Measurements from ENCODE around the gene FGF19. TPM values are rescaled to one million over a fixed set of nuclear protein-coding genes. Genes with fewer than 3 reads are reported as not detected.

The FGF19 gene
- total and polyA plus RNA-seq, 8 donors = 0.06 to 0.08 TPM; not detected in 6

- Histone ChIP-seq H3K27ac (no peak overlapping the region), H3K27me3 (no peaks in the 10 kb centered on the region), H3K36me3 (peaks cover 0 to 22% of the 10 kb centered on the region in 2 donors), H3K9me3 (no peaks in the 10 kb centered on the region), H3K4me1 (no peaks in the 10 kb centered on the region), H3K4me3 (no peak overlapping the region)
- TF ChIP-seq, protein P1, sequence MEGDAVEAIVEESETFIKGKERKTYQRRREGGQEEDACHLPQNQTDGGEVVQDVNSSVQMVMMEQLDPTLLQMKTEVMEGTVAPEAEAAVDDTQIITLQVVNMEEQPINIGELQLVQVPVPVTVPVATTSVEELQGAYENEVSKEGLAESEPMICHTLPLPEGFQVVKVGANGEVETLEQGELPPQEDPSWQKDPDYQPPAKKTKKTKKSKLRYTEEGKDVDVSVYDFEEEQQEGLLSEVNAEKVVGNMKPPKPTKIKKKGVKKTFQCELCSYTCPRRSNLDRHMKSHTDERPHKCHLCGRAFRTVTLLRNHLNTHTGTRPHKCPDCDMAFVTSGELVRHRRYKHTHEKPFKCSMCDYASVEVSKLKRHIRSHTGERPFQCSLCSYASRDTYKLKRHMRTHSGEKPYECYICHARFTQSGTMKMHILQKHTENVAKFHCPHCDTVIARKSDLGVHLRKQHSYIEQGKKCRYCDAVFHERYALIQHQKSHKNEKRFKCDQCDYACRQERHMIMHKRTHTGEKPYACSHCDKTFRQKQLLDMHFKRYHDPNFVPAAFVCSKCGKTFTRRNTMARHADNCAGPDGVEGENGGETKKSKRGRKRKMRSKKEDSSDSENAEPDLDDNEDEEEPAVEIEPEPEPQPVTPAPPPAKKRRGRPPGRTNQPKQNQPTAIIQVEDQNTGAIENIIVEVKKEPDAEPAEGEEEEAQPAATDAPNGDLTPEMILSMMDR (IDR thresholded peaks at IDR 0.05) = no peak
- ATAC-seq (no peak), DNase-seq (peak in 1 of 4 donors; percentile 13)
- intact Hi-C loops (cut with DNase I) = no loop called here
Measured at GRCh38 chr11:69660001-69660500, 43.8 kb downstream of the FGF19 start.

- Histone ChIP-seq H3K9me3 (no peaks in the 10 kb centered on the region), H3K4me1 (no peaks in the 10 kb centered on the region), H3K27ac (no peak overlapping the region), H3K4me3 (no peak overlapping the region), H3K27me3 (no peaks in the 10 kb centered on the region), H3K36me3 (peaks cover 0 to 17% of the 10 kb centered on the region in 2 donors)
- intact Hi-C loops (cut with DNase I) = no loop called here
- peak in 1 of 4 donors; percentile 55 for DNase-seq
- TF ChIP-seq, protein P1 (IDR thresholded peaks at IDR 0.05) = no peak
- no peak for ATAC-seq
Measured at GRCh38 chr11:69659591-69659990, 44.2 kb downstream of the FGF19 start.

GRCh38 chr11:69658626-69659450 lies 45.0 kb downstream of the FGF19 start:
- intact Hi-C loops (cut with DNase I) = no loop called here

DNA sequence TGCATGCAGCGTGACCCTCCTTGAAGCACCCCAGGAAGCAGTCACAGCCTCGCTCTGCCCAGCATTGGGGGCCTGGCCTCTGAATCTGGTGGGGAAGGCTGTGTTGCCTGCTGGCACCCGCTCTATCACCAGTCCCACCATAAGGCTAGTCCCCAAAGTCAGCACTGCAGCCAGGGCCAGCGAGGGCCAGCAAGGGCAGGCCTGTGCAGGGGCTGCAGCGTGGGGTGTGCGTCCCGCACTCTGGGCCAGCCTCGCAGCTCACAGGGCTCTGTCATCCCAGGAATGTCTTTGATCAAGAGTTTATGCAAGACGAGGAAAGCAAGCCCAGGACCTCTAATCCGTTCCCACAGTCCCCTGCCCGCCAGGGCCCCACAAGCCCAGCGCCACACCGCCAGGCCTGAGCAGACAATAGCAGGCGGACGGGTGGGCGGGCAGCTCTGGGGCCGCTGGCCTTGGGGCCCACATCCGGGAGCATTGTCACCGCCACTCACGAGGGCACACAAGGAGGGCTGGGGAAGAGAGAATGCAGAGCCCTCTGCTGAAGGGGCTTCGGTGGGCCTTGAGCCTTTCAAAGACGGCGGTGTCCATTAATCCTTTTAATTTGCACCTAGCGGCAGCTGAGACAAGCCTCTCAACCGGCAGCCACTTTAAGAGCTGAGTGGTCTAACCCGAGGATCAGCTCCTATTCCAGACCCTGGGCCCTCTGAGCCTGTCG lies 45.8 kb downstream of the FGF19 start:
- intact Hi-C loops (cut with DNase I) = no loop called here
- Histone ChIP-seq H3K4me3 (no peak overlapping the region), H3K27ac (no peak overlapping the region), H3K4me1 (no peaks in the 10 kb centered on the region), H3K9me3 (no peaks in the 10 kb centered on the region), H3K27me3 (no peaks in the 10 kb centered on the region), H3K36me3 (peaks cover 0 to 15% of the 10 kb centered on the region in 2 donors)
- TF ChIP-seq, protein P1 (IDR thresholded peaks at IDR 0.05) = no peak
- peak in 1 of 4 donors; percentile 56 for DNase-seq
- ATAC-seq = no peak

More at GRCh38 chr11:69658626-69659450, 45.0 kb downstream of the FGF19 start:
- no peak overlapping the region for H3K27ac ChIP-seq
- no peaks in the 10 kb centered on the region for H3K9me3 ChIP-seq
- no peak overlapping the region for H3K4me3 ChIP-seq
- ATAC-seq (no peak), DNase-seq (peak in 1 of 4 donors; percentile 58)
- no peaks in the 10 kb centered on the region for H3K4me1 ChIP-seq
- TF ChIP-seq, protein P1 (IDR thresholded peaks at IDR 0.05) = no peak
- H3K27me3 ChIP-seq = no peaks in the 10 kb centered on the region
- peaks cover 0 to 12% of the 10 kb centered on the region in 2 donors for H3K36me3 ChIP-seq

GRCh38 chr11:69657456-69657910 lies 46.3 kb downstream of the FGF19 start:
- no peaks in the 10 kb centered on the region for H3K9me3 ChIP-seq
- no peak for ATAC-seq
- no peak overlapping the region for H3K27ac ChIP-seq
- intact Hi-C loops (cut with DNase I) = no loop called here
- DNase-seq = peak in 1 of 4 donors; percentile 55
- TF ChIP-seq, protein P1 (IDR thresholded peaks at IDR 0.05) = no peak
- H3K36me3 ChIP-seq = peaks cover 0 to 21% of the 10 kb centered on the region in 2 donors
- H3K27me3 ChIP-seq = no peaks in the 10 kb centered on the region
- H3K4me1 ChIP-seq = no peaks in the 10 kb centered on the region
- H3K4me3 ChIP-seq = no peak overlapping the region

Data from left lung (tissue), 10 donors.